IPS-NIHi11 (cell line): Measurements from ENCODE around the gene TCP11L2.
"Not testable (repeated sequence)": the region's sequence is repeated elsewhere in the genome, so short reads cannot be mapped to it uniquely, and the experiment has no call there.

Source experiments
- DNase-seq: peaks from one replicate; pipeline ENCODE4 v3.0.0; 2012; ENCODE audit warnings: mixed read lengths, low spot score

TCP11L2 gene

DNA sequence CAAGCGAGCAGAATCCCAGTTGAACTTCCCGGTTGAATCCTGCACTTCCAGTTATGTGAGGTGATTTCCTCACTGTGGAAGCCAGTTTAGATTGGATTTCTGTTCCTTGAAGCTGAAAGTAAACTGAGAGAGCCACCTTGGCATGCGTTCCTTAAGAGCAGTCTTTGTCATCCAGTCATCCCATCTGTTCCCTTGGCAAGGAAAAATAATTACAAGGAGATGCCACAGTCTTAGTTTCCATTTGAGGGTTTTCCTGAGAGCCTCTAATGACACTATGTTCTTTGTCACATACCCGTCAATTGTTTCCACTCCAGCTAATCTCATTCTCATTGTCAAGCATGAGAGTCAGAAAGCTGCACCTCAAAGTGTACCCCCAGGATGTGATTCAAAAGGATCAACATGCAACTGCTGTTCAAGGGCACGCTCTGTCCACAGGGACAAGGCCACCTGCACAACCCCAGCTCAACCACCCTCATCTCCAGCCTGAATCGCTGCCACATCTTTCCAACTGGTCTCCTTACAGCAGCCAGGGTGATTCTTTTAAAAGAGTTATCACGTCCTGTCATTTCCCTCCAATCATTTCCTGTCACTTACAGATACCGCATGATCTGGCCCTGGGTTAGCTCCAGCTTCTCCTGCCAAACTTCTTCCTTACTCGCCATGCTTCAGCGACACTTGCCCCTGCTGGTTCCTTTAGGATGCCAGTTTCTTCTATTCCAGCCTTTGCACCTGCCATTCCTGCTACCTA is 18.0 kb upstream of the TCP11L2 start:
- DNase-seq, result no peak

DNA sequence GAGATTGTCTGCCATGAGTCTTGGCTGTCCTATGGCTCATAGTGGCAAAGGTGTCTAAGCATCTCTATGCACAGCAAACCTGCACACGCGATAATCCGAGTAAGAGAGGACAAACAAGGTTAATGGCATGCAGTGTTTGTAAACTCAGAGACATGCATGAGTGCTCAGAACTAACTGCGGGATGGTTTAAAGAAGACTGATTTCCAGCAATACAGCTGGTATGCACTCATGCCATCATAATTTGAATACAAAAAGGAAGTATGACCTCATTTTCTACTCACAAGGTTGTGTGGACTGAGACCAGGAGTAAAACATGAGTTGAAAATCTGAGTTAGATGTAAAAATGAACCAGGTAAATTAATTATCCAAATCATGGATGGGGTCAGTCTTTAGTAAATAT is 16.6 kb upstream of the TCP11L2 start:
- no peak for DNase-seq

DNA sequence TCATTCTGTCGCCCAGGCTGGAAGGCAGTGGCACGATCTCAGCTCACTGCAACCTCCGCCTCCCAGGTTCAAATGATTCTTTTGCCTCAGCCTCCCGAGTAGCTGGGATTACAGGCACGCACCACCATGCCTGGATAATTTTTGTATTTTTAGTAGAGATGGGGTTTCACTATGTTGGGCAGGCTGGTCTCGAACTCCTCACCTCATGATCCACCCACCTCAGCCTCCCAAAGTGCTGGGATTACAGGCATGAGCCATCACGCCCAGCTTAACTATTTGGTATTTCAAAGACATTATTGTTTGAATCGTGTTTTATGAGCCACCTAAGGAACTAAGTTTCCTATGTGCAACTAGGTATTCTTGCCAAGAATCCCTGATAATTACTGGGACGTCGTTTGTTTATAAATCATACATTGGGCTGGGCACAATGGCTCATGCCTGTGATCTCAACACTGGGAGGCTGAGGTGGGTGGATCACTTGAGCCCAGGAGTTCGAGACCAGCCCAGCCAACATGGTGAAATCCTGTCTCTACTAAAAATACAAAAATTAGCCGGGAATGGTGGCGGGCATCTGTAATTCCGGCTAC is 15.9 kb upstream of the TCP11L2 start:
- not testable (repeated sequence) for DNase-seq

DNA sequence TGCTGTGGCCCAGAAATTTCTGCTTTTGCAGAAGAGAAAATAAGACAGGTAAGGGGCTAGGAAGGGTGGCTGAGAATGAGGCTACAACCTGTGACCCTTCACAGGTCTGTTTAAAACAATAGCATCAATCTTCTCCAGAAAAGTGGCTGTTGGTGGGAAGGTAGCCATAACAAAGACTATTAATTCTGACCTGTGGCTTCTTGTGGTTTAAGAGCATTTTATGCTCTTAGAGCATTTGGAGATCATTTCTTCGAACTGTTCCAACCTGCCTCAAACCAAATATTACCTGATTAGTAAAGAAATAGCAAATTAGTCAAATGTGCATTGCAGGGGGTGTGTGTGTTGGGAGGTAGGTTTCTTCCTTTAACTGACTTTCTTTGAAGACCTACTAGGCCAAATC is 15.2 kb upstream of the TCP11L2 start:
- DNase-seq, result no peak

DNA sequence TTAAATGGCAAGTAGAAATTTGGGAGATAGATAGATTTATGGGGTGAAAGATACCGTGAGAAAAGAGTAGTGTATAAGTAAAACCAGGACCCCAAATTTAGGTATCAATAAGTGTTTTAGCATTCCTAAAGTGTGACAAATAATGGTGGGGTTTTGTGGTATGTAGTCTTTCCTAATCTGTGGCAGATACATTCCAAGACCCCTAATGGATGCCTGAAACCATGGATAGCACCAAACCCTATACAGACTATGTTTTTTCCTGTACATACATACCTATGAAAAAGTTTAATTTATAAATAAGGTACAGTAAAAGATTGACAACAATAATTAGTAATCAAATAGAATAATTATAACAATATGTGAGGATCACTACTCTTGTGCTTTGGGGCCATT is 14.4 kb upstream of the TCP11L2 start:
- DNase-seq, result no peak

DNA sequence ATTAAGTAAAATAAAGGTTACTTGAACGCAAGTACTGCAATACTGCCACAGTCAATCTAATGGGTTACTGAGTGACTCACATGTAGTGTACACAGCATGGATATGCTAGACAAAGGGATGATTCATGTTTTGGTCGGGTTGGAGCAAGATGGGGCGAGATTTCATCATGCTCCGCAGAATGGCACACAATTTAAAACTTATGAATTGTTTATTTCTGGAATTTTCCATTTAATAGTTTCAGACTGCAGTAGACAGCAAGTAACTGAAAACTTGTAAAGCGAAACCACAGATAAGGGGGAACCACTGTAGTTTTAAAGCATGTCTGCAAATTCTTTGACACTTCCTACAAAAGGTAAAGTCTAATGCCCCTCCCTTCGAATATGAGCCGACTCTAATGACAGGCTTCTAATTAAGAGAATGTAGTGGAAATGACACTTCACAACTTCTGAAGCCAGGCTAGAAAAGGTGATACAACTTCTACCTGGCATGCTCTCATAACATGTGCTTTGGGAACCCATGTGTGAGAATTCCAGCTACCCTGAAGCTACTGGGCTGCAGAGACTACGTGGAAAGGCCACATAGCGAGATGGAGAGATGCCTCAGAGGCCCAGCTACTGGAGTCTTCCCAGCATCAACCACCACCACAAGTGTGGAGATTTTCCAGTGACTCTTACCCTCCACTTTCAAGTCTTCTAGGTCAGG is 13.9 kb upstream of the TCP11L2 start:
- no peak for DNase-seq

DNA sequence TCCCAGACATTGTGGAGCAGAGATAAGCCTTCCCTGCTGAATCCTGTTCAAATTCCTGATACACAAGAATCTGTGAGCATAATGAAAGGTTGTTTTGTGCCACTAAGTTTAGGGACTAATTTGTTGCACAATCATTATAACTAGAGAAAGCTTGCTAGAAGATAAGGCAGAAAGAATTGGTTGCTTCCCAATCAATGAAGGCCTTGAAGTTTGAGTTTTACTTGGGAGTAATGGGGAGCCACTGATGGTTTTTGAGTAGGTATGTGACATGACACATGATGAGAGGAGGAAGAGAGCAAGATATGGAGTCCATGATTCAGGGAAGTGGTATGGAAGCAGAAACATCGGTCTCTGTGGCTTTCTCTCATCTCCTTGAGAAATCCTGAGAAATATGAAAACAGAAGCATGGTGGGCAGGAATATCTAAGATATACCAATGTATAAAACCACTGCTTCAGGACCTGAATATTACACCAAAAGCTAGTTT is 13.3 kb upstream of the TCP11L2 start:
- no peak for DNase-seq

DNA sequence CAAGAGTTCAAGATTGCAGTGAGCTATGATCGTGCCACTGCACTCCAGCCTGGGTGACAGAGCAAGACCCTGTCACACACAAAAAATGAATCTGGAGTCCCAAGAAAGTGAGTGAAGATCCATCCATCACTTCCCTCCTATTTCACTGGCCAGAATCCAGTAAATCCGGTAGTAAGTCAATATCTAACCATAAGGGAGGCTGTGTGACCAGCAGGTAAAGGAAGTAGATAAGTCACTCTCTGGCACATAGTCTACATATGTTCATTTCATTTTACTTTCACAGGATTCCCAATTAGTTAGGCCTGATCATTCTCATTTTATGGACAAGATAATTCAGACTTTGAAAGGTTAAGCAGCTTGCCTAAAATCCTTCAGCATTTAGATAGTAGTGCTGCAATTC is 11.9 kb upstream of the TCP11L2 start:
- no peak for DNase-seq

DNA sequence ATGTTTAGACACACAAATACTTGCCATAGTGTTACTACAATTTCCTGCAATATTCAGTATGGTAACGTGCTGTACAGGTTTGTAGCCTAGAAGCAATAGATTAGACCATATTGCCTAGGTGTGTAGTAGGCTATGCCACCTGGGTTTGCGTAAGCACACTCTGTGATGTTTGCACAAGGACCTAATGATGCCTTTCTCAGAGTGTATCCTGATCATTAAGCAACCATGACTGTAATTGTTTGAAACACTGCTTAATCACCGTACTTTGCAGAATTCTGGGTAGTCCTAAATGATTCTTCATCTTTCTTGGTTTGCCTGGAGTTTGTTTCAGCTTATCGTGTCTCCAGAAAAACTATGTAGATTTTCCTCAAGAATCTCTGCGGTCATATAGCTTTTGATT is 11.2 kb upstream of the TCP11L2 start:
- DNase-seq, result no peak

DNA sequence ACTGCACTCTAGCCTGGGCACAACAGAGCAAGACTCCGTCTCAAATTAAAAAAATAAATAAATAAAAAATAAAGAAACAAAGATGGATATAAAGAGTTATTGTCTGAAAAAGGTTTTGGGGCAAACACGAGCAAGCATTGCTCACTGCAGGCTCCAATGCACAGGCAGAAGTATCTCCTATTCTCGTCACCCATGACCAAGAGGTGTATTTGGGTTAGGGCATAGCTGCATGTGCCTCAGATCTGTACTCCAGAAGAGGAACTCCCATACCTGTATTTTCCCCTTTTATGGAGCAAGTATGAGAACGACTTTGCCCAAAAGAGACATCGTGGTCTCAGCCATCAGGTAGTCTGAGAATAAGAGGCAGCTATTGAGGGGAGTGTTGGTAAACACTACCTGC is 10.2 kb upstream of the TCP11L2 start:
- DNase-seq, result no peak

DNA sequence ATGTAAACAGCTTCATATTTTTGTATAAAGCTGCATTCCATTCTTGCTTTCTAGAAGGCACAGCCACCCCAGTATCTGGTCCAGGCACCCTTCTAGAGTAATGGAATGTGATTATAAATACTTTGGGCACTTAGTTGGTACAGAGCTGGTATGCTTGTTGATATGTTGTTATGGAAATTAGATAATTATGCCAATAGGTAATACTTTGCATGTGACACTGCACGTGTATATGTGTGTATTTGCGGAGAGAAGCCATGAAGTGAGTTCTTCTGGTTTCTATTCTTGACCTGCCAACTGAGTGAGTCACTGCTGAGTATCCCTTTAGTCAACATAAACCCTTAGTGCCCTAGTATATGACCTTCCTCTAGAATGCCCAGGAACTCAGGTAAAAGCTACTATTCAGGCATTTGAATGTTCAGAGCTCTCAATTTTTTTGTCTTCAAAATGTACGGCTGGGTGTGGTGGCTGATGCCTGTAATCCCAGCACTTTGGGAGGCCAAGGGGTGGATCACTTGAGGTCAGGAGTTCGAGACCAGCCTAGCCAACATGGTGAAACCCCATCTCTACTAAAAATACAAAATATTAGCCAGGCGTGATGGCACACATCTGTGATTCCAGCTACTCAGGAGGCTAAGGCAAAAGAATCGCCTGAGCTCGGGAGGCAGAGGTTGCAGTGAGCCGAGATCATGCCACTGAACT is 6.2 kb upstream of the TCP11L2 start:
- no peak for DNase-seq

DNA sequence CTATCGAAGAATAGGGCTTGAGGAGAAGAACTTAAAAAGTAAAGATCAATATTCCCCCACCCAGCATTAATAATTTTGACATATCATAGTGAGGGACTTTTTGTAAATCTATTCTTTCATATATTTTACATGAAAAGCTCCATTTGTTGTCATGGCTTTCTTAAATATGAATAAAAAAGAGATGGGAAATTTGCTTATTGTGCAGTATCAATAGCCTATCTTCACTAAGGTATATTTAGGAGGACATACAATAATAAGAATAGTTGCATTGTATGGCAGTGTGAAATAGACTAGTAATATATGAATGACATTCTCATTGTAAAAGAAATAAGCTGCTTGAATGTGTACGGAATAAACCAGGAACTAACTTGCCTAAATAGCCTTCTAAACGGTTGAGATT is 5.5 kb upstream of the TCP11L2 start:
- no peak for DNase-seq

DNA sequence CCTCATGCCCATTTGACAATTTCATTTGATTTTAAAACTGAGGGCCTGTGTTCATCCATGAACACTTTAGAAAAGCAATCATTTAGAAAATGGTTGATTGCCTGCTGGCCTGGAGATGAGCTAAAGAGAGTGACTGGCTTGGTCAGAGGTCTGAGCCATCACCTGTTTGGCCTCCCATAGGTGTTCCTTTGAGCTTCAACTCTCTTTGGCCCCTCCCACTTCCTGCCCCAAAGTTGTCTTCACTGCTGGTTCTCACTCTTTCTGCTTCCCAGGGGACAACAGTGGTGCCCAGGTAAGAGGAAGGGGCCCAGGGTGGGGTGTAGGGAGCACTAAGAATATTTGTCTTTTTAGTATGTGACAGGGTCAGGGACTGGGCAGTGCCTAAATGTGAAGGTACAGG is 4.9 kb upstream of the TCP11L2 start:
- peak; percentile 27 for DNase-seq

DNA sequence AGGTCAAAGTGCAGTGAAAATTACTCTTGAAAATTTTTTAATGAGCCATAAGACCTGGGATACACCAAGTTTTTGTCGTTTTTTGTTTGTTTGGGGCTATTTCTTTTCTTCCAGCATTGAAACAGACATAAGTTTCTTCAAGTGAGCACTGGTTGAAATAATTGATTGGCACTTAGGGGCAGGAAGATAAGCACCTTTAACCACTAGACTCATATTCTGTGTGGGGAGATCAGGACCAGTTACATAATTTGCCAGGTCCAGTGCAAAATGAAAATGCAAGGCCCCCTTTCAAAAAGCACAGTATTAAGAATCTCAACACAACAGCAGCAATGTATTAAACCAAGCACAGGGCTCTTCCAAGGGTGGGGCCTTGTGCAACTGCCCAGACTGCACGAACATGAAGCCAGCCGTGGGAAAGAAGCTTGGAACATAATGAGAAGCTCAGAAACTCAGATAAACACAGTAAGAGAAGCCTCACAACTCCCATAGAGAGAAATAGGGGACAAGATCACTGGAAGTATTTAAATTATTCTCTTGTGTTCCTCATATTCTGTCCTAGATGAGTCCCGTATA is 3.2 kb upstream of the TCP11L2 start:
- DNase-seq, result no peak

DNA sequence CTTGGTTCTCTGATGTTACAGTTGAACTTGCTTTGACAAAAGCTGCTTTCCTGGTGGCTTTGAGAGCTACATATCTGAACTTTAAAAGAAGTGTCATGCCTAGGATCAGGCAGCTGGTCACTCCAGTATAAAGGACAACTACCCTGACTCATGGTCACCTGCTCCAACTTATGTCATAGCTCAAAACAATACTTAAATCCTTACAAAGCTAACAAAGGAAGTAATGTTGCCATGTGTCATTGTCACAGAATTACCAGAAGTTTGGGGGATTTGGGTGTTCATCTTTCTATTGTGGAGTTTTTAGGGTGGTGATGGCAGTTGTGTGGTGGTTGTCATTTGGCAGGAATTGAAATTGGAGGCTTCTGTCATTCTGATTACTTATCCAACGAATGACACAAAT is 1.8 kb upstream of the TCP11L2 start:
- no peak for DNase-seq

DNA sequence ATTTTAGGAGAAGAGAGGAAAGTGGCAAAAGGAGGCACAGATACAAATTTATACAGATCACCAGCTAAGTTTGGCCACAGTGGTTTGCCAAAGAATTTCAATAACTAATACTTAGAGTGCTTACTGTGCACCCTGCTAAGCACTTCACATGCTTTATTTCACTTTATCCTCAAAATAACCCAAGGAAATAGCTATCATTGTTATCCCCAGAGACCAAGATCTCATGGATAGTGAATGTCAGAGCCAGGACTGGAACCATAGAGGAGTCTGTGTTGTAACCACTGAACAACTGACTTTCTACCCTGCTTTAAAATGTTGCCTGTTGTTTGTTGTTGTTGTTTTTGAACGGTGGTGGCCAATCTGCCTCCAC is 1.3 kb upstream of the TCP11L2 start:
- no peak for DNase-seq

DNA sequence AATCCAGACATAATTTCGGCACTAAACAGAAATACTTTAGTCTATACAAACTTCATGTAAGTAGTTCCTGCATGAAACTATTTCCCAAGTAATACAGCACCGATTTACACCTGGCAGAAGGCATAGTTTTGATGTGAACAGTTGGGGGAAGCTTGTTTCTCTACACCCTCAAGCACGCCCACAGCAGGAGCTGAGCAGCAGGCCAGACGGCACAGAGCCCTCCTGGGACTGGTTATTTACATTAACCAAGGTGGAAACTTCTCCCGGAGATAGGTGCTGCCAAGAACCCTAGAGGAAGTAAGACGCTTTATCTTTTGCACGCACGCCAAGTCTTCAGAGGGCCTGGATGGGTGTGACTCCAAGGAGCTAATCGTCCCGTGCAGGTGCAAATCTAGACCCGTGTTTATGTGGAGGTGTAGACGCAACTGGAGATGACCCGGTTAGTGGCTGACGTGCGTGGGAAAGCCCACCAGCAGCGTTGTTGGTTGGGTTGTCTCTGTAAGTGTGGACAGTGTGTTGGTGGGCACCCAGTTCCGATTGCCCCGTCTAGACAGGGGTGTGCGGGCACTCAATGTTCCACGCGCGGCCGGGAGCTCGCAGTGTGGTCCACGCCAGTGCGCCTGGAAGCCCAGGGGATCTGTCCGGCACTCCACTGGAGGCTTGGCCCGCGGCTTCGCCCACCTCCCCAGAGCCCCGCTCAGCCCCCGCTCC is 767 bp upstream of the TCP11L2 start:
- DNase-seq, result peak; percentile 53

DNA sequence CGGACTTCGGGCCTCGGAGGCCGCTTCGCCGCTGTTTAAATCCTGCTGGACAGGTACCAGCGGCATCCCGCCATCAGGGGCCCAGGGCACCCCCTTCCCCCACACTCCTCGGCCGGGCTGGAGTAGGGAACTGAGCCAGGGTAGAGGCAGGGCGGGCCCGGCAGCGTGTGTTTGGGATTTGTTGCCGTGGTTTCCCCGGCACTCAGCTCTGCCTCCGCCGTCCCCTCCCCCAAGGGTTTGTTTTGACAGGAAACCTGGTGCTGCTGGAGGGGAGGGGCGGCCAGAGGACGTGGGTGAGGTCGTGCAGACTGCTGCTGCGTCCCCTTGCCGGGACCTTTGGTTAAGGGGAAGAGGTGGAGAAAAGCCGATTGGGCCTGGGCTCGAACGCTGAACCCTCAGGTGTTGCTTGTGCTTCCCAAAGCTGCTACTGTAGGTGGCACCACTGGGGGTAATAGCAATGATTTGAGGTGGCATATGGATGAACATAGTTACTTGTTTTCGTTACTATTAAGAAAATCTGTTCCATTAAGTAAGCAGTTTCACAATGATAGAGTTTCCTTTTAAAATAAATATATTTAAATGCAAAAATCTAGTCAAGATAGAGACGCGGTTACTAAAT is 778 bp downstream of the TCP11L2 start:
- DNase-seq, result peak; percentile 77

DNA sequence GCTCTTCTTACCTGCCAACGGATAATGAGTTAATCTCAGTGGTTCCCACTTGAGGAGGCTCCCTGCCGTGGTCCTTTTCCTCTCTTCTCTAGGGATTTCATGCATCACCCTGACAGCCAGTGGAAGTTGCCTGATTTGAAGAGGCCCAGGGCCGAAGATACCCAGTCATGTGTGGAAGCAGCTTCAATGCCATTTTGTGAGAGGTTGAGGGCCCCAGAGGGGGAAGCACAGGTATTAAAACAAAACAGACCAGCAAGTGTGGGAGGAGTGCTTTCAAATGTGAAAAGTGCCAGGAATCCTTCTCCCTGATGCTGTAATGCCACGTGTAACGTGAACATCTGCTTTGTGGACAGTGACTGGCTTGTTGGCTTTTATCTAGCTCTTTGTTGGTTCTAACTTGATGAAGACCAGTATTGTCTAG is 1.5 kb downstream of the TCP11L2 start:
- no peak for DNase-seq

DNA sequence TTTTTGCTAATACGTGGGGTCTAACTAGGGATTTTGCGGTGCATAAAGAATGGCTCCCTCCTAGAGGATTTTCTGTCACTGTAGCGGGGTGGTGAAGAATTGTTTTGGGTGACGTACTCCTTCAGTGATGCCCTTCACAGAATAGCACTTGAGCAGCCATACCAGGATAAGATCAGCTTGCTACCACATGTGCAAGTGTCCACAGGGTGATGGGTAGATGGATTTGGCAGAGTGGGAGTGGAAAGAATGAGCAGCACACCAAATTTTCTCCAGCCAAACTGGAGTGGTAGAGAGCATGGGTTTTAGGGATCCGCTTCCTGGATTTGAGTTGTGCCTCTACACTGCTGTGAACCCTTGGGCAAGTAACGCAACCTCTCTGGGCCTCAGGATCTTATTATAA is 2.3 kb downstream of the TCP11L2 start:
- no peak for DNase-seq

DNA sequence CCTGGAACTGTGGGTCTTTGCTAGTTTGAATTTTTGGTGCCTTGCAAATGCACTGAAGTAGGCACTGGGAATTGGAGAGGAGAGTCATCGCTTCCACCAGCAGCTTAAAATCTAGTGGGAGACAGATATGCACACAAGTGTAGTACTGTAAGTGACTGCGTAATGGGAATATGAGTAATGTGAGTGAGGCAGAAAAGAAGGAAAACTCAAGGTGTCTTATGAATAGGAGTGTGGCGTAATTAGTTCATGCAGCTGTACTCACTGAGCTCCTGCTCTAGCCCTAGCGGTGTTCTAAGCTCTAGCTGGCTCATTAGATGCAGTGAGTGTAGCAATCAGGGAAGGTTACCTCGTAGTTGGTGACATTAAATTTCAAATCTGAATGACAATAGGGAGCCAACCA is 2.8 kb downstream of the TCP11L2 start:
- DNase-seq, result no peak
